Measurements from ENCODE around the gene DNAL1.
"Not testable (repeated sequence)": the region's sequence is repeated elsewhere in the genome, so short reads cannot be mapped to it uniquely, and the experiment has no call there.

DNAL1 gene

GRCh38 chr14:73644531-73645247 lies at the start of gene DNAL1:
Gene DNAL1 (plus strand): TSS chr14:73644986. CDS start chr14:73645040, 54 bp downstream.
- peak; percentile 93 for DNase-seq (ENCODE audit: low read depth)

GRCh38 chr14:73599499-73599898 lies 45.3 kb upstream of the DNAL1 start:
- no peak for DNase-seq (ENCODE audit: low read depth)

GRCh38 chr14:73602994-73603393 lies 41.8 kb upstream of the DNAL1 start:
- no peak for DNase-seq (ENCODE audit: low read depth)

GRCh38 chr14:73606271-73606670 lies 38.5 kb upstream of the DNAL1 start:
- DNase-seq (ENCODE audit: low read depth), result no peak

- DNase-seq (ENCODE audit: low read depth), result no peak
Observed at GRCh38 chr14:73607241-73607640, 37.5 kb upstream of the DNAL1 start.

- peak; percentile 64 for DNase-seq (ENCODE audit: low read depth)
Observed at GRCh38 chr14:73610687-73611086, 34.1 kb upstream of the DNAL1 start.

GRCh38 chr14:73612339-73613045 lies 32.3 kb upstream of the DNAL1 start, which contains the start of gene ACOT6:
Gene ACOT6 (plus strand): TSS chr14:73612517. CDS start chr14:73612572, 55 bp downstream.
- DNase-seq (ENCODE audit: low read depth), result peak; percentile 79

- no peak for DNase-seq (ENCODE audit: low read depth)
Observed at GRCh38 chr14:73613046-73613383, 31.8 kb upstream of the DNAL1 start.

GRCh38 chr14:73613419-73613963 lies 31.3 kb upstream of the DNAL1 start:
- no peak for DNase-seq (ENCODE audit: low read depth)

GRCh38 chr14:73616831-73617230 lies 28.0 kb upstream of the DNAL1 start:
- DNase-seq (ENCODE audit: low read depth), result no peak

- no peak for DNase-seq (ENCODE audit: low read depth)
Observed at GRCh38 chr14:73619524-73619923, 25.3 kb upstream of the DNAL1 start.

- DNase-seq (ENCODE audit: low read depth), result no peak
Observed at GRCh38 chr14:73620268-73620667, 24.5 kb upstream of the DNAL1 start.

GRCh38 chr14:73623504-73624054 lies 21.2 kb upstream of the DNAL1 start:
- DNase-seq (ENCODE audit: low read depth), result no peak

- DNase-seq (ENCODE audit: low read depth), result no peak
Observed at GRCh38 chr14:73625706-73626105, 19.1 kb upstream of the DNAL1 start.

- DNase-seq (ENCODE audit: low read depth), result no peak
Observed at GRCh38 chr14:73627151-73627558, 17.6 kb upstream of the DNAL1 start.

GRCh38 chr14:73630009-73630780 lies 14.6 kb upstream of the DNAL1 start:
- DNase-seq (ENCODE audit: low read depth), result no peak

- peak; percentile 72 for DNase-seq (ENCODE audit: low read depth)
Observed at GRCh38 chr14:73633116-73634010, 11.4 kb upstream of the DNAL1 start.

GRCh38 chr14:73634011-73634833 lies 10.6 kb upstream of the DNAL1 start:
- no peak for DNase-seq (ENCODE audit: low read depth)

- DNase-seq (ENCODE audit: low read depth), result not testable (repeated sequence)
Observed at GRCh38 chr14:73636355-73636754, 8.4 kb upstream of the DNAL1 start.

- no peak for DNase-seq (ENCODE audit: low read depth)
Observed at GRCh38 chr14:73637830-73638229, 7.0 kb upstream of the DNAL1 start.

Measured in EH (cell line).